IPS-15b (cell line): ENCODE results near the gene GHRHR.

ENCODE experiments used
- H3K27me3 ChIP-seq: one replicate; pipeline ENCODE4 v1.6.1; 2013; ENCODE audit warnings: low read length; ENCODE audit not compliant: control insufficient read depth, insufficient read depth
- H3K36me3 ChIP-seq: one replicate; pipeline ENCODE4 v1.6.1; 2013; ENCODE audit warnings: low read length; ENCODE audit not compliant: control insufficient read depth, insufficient read depth
- H3K4me1 ChIP-seq: one replicate; pipeline ENCODE4 v1.6.1; 2013; ENCODE audit warnings: mild to moderate bottlenecking, low read length; ENCODE audit not compliant: control insufficient read depth, insufficient read depth
- H3K4me3 ChIP-seq: one replicate; pipeline ENCODE4 v1.5.1; 2013; ENCODE audit warnings: low read depth, low read length
- H3K9ac ChIP-seq: one replicate; pipeline ENCODE4 v1.6.1; 2013; ENCODE audit warnings: low read depth, mild to moderate bottlenecking, low read length
- H3K9me3 ChIP-seq: one replicate; pipeline ENCODE4 v1.6.1; 2013; ENCODE audit warnings: mild to moderate bottlenecking, low read length; ENCODE audit not compliant: control insufficient read depth, insufficient read depth

Gene GHRHR

GRCh38 chr7:30983042-30983913, 19.5 kb downstream of the GHRHR start:
- Histone ChIP-seq H3K9me3 (no peaks in the 10 kb centered on the region), H3K4me3 (no peak overlapping the region), H3K36me3 (no peaks in the 10 kb centered on the region), H3K9ac (no peak overlapping the region), H3K4me1 (peaks cover 15% of the 10 kb centered on the region), H3K27me3 (no peaks in the 10 kb centered on the region)

GRCh38 chr7:30983914-30984247, 20.1 kb downstream of the GHRHR start:
- no peak overlapping the region for H3K9ac ChIP-seq

GRCh38 chr7:30984359-30985107, 20.8 kb downstream of the GHRHR start:
- H3K4me3 ChIP-seq, result peak overlapping the region; percentile 40
- no peak overlapping the region for H3K9ac ChIP-seq
- H3K9me3 ChIP-seq, result no peaks in the 10 kb centered on the region
- H3K36me3 ChIP-seq, result no peaks in the 10 kb centered on the region
- H3K4me1 ChIP-seq, result peaks cover 15% of the 10 kb centered on the region
- no peaks in the 10 kb centered on the region for H3K27me3 ChIP-seq

More at GRCh38 chr7:30983914-30984247, 20.1 kb downstream of the GHRHR start:
- Histone ChIP-seq H3K9me3 (no peaks in the 10 kb centered on the region), H3K27me3 (no peaks in the 10 kb centered on the region), H3K4me3 (peak overlapping the region; percentile 40), H3K4me1 (peaks cover 15% of the 10 kb centered on the region), H3K36me3 (no peaks in the 10 kb centered on the region)

- Histone ChIP-seq H3K27me3 (no peaks in the 10 kb centered on the region), H3K9me3 (no peaks in the 10 kb centered on the region), H3K4me3 (no peak overlapping the region), H3K36me3 (no peaks in the 10 kb centered on the region), H3K4me1 (peaks cover 15% of the 10 kb centered on the region), H3K9ac (no peak overlapping the region)
Observed at GRCh38 chr7:30985756-30986155, 22.0 kb downstream of the GHRHR start.

GRCh38 chr7:30986331-30986730, 22.6 kb downstream of the GHRHR start:
- H3K9ac ChIP-seq, result no peak overlapping the region
- no peaks in the 10 kb centered on the region for H3K27me3 ChIP-seq
- no peak overlapping the region for H3K4me3 ChIP-seq
- peaks cover 15% of the 10 kb centered on the region for H3K4me1 ChIP-seq
- H3K9me3 ChIP-seq, result no peaks in the 10 kb centered on the region
- H3K36me3 ChIP-seq, result no peaks in the 10 kb centered on the region

GRCh38 chr7:30986738-30987137, 23.0 kb downstream of the GHRHR start:
- Histone ChIP-seq H3K9ac (no peak overlapping the region), H3K4me1 (peaks cover 15% of the 10 kb centered on the region), H3K4me3 (no peak overlapping the region), H3K27me3 (no peaks in the 10 kb centered on the region), H3K9me3 (no peaks in the 10 kb centered on the region), H3K36me3 (no peaks in the 10 kb centered on the region)

GRCh38 chr7:30987178-30987577, 23.4 kb downstream of the GHRHR start:
- Histone ChIP-seq H3K9ac (no peak overlapping the region), H3K4me3 (no peak overlapping the region), H3K36me3 (no peaks in the 10 kb centered on the region), H3K9me3 (no peaks in the 10 kb centered on the region), H3K27me3 (no peaks in the 10 kb centered on the region), H3K4me1 (peaks cover 15% of the 10 kb centered on the region)

- H3K4me3 ChIP-seq, result no peak overlapping the region
- no peaks in the 10 kb centered on the region for H3K36me3 ChIP-seq
- H3K9ac ChIP-seq, result no peak overlapping the region
- H3K27me3 ChIP-seq, result no peaks in the 10 kb centered on the region
- H3K4me1 ChIP-seq, result peaks cover 15% of the 10 kb centered on the region
- no peaks in the 10 kb centered on the region for H3K9me3 ChIP-seq
Observed at GRCh38 chr7:30987936-30988335, 24.2 kb downstream of the GHRHR start.

- Histone ChIP-seq H3K4me3 (no peak overlapping the region), H3K9me3 (no peaks in the 10 kb centered on the region), H3K36me3 (no peaks in the 10 kb centered on the region), H3K4me1 (peaks cover 15% of the 10 kb centered on the region), H3K9ac (no peak overlapping the region), H3K27me3 (no peaks in the 10 kb centered on the region)
Observed at GRCh38 chr7:30988351-30989005, 24.7 kb downstream of the GHRHR start.

- no peak overlapping the region for H3K4me3 ChIP-seq
- H3K27me3 ChIP-seq, result no peaks in the 10 kb centered on the region
- H3K36me3 ChIP-seq, result peaks cover 4% of the 10 kb centered on the region
- H3K9ac ChIP-seq, result no peak overlapping the region
- H3K9me3 ChIP-seq, result no peaks in the 10 kb centered on the region
- peaks cover 15% of the 10 kb centered on the region for H3K4me1 ChIP-seq
Observed at GRCh38 chr7:30989008-30989823, 25.5 kb downstream of the GHRHR start.
